ENCODE measurements around the gene UNC119.

DNA sequence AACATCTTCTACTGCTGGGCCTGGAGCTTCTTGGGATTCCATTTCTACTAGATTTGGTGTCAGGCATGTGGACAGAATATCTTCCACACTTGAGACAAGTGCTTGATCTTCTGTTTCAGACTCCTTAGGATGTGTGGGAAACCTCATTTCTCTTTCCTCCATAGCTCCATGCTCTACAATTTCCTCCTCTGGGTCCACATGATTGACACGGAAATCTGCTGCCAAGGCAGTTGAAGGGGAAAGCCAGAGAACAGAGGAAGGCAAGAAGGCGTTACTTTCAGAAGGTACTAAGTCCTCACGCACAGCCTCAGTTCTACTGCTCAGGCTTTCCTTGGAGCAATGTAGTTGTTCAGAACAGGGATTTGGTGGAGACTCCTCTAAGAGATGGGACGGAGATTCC is 39.8 kb upstream of the UNC119 start:
- TF ChIP-seq, protein P1, sequence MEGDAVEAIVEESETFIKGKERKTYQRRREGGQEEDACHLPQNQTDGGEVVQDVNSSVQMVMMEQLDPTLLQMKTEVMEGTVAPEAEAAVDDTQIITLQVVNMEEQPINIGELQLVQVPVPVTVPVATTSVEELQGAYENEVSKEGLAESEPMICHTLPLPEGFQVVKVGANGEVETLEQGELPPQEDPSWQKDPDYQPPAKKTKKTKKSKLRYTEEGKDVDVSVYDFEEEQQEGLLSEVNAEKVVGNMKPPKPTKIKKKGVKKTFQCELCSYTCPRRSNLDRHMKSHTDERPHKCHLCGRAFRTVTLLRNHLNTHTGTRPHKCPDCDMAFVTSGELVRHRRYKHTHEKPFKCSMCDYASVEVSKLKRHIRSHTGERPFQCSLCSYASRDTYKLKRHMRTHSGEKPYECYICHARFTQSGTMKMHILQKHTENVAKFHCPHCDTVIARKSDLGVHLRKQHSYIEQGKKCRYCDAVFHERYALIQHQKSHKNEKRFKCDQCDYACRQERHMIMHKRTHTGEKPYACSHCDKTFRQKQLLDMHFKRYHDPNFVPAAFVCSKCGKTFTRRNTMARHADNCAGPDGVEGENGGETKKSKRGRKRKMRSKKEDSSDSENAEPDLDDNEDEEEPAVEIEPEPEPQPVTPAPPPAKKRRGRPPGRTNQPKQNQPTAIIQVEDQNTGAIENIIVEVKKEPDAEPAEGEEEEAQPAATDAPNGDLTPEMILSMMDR (IDR thresholded peaks at IDR 0.05): no peak
- TF ChIP-seq POLR2A (IDR thresholded peaks at IDR 0.05; ENCODE audit: low read depth): no peak
